CD4-positive, alpha-beta T cell treated with Interferon alpha-2 for 1 hour (primary cell): ENCODE data around the gene REPS1.
"Not testable (repeated sequence)": the region's sequence is repeated elsewhere in the genome, so short reads cannot be mapped to it uniquely, and the experiment has no call there.

Experiments
- DNase-seq, 2 donors: peaks; one replicate each; pipeline ENCODE4 v3.0.0-alpha.2; 2020 to 2022

REPS1 gene

DNA sequence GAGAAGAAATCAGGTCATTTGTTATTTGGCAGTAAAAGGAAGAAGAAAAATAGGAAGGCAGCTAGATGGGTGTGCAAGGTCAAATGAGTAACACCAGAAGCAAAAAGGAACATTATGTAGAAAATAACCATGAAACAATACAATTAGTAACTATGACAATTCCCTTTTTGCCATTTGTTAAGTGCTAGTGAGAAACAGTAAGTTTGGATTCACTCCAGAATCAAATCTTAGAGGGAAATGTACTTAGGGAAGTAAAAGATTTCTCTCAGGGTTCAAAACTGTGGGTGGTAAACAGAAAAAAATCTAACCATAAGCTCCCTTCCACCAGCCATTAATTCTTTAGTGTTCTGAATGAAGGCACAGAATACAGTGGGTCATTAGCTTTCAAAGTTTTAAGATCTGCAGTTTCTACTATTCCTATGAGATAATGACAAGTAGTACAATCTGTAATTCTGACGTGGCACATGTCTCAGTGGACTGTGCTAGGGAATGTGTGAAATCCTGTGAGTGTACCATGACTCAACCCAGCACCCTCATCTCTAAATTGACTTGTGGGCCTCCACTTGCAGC lies 17.1 kb downstream of the REPS1 start:
- DNase-seq, result peak in 1 of 2 donors; percentile 8

DNA sequence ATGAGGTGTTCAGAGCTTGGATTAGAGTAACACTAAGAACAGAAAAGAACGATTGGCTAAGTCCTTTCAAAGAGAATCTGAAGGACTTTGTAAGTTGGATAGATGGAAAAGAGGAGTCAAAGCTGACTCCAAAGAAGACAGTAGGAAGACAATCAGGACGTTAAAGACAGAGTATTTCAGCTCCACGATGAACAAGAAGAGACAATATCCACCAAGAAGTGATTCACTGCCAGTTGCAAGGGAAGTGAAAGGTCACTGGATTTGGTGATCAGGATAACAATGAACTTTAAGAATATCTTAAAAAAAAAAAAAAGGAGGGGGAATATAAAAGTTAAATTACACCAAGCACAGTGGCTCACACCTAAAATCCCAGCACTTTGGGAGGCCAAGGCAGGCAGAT lies 17.9 kb downstream of the REPS1 start:
- no peak for DNase-seq

DNA sequence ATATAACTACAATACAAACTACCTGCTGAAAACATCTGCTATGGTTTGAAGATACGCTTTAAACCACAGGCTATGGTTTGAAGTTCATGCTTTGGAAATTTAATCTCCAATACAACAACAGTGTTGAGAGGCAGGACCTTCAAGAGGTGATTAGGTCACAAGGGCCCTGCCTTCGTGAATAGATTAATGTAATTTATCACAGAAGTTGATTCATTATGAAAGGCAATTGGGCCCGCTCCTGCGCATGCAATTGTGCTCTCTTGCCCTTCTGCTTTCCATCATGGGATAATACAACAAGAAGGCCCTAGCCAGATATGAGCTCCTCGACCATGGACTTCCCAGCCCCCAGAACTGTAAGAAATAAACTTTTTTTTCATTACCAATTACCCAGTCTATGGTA lies 21.2 kb downstream of the REPS1 start:
- no peak for DNase-seq

DNA sequence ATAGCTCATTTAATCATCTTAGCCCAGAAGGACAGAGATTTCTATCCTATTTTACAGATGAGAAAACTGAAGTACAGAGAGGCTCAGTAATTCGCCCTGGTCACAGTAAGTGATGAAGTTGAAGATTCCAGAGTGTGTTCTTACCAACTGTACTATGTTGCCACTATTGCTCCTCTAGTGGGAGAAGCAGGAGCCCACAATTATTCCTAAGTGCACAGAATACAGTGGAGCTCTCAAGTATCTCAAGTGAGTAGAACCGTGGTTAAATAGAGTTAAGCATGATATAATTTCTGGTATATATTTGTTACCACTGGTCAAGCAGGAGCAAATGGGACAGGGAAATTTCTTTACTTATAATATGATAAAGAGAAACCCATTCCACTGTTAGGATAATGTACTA lies 22.1 kb downstream of the REPS1 start:
- no peak for DNase-seq

DNA sequence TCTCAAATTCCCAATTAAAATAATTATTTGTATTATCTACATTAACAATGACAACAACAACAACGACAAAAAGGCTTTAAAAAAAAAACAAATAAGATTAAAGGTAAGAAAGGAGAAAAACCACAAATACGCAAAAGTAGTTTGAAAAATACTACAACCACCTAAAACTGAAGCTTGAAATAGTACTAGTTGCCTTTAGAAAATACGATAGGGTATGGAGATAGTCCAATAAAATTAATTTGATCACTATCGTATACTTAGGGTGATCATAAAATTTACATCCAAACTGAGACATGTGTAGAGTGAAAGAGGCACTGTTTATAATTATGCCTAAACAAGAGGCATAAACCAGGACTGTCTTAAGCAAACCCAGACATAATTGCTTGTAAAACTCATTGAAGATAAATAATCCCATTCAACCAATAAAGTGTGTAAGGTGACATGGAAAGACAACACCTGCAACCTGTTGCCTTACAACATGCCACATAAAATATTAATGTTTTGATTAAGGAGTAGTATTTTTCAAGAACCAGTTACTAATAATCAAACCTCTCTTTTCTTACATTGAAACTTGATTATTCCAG lies 22.7 kb downstream of the REPS1 start:
- no peak for DNase-seq

DNA sequence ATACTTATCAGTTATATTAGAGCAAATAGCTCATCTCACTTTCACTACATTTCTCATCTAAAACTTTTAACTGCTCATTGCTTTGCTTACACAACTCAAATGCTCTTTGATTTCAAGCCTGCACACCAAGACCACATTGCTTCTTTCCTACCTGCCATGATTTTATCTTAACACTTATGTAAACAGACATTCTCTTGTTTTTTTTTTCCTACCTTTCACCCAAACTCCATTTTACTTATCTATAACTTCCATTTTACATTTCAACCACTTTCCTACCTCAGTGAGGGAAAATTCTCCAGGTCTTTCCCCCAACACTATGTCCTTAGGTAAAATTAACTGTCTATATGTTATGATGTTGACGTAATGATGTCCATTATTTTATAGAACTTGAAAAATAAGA lies 24.0 kb downstream of the REPS1 start:
- no peak for DNase-seq

DNA sequence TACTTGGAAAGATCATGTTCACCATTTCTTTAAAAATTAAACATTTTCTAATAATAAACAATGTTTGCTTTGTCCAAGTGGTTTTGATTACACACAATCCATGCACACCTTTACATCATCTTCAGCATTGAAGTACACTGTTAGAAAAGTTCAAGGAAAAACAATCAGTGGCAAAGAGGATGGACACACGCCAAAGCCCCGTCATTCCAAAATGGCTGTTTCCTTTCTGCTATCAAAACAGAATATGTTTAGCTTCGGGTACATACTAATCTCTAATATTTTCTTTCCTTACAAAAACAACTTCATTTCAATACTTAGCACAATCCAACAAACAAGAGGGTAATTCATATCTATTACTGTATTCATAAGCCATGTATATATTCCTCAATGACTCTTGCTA lies 24.5 kb downstream of the REPS1 start:
- no peak for DNase-seq

DNA sequence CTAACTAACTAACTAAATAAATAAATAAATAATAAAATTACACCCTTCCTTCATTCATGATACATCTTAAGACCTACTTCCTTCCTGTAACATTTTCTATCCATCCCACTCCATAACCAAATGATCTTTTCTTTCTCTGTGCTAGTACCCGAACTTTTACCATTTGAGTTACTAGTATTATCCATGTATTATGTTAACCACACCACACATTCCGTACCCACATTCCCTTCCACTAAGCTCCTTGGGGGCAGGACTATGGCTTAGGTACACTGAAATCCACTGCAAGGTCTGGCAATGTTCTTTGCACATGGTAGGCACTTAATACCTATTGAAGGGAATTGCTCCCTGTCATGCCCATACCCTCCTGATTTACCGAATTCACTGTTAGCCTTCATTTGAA lies 24.9 kb downstream of the REPS1 start:
- no peak for DNase-seq

DNA sequence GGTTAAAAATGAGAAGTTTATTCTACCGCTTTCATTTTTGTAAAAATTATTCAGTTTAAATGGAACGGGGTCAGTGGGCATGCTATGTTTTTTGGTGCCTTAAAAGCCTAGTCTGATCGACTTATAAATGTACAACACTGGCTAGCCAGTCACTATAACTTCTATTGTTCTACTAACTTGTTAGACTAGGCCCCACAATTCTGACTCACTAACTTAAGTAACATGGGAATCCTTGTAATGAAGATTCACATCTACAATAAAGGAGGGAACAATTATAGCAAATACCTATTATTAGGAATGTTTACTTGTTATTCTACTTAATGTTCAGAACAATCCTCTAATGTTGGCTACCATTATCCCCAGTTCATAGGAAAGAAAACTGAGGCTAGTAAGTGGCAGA lies 28.5 kb downstream of the REPS1 start:
- no peak for DNase-seq

DNA sequence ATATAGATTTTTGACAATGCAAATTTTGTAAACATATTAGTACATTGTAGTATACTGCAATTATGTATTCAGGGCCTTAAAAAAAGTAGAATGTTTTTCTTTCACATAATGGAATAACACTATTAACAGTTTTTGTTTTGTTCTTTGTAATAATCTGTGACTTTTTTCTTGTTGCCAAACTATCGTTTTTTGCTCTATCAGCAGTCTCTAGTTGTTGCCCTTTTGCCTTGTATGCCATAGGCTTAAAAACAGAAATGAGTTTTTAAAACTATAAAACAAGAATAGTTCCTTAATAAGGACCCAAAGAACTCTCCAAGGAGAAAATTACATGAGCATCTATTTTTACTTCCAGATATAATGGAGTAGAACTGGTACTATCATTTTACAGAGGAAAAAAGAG lies 29.5 kb downstream of the REPS1 start:
- DNase-seq, result no peak

DNA sequence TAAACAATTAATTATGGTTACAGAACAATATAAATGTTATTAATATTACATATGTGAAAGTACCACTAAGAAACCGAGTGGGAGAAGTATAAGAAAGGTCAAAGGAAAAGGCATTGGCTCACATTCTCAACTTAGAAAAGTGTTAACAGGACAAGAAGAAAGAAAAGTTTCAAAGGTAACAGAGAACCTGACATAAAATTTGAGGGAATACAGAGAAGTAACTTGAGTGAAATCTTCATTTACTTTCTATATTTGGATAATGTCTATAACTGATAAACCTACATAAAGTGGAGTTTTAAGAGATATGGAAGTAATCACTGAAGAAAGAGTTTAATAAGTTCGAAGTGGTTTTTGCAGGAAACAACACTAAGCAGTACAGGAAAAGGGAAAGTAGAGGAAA lies 30.1 kb downstream of the REPS1 start:
- no peak for DNase-seq

DNA sequence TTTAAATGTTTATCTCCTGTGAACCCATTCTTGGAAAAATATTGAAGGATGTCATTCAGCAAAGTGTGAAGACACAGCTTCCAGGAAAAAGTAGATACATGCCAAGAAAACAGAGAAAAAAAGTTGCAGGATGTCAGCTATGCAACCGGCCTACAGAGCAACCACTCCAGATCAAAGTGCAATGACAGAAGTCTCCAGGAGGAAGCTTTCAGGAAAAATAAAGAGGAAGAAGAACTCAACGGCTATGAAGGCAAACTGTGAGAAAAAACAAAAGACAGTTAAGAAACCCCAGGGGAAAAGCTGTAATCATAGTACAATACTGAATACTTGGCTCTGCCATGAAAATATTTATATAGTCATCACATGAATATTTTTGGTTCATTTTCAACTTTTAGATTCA lies 30.6 kb downstream of the REPS1 start:
- no peak for DNase-seq

DNA sequence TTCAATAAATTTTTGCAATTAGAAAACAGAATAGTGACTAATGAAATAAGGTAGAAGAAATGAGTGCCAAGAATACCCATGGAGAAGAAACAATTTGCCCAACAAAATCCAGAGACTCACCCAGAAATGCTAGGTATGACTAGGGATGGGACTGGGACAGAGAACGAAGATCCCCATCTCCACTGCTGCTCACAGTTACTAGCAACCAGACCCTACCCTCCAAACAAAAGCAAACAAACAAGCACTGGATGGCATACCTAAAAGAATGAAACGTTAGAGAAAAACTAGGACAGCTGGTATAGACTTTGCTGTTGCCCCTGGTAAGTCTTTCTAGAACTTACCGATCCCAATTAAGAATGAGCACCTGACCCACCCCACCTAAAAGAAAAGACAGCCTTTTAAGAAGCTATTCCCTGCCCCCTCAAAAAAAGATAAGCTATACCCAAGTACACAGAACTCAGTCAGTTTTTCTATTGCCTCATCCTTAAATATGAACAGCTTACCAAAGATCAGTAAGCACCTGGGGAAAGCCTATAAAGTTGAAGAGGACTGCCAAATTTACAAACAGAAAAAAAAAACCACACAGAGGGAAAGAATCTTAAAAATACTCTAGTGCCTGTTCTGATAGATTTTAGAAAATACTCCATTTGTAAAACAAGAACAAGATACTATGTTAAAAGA lies 31.7 kb downstream of the REPS1 start:
- no peak for DNase-seq

DNA sequence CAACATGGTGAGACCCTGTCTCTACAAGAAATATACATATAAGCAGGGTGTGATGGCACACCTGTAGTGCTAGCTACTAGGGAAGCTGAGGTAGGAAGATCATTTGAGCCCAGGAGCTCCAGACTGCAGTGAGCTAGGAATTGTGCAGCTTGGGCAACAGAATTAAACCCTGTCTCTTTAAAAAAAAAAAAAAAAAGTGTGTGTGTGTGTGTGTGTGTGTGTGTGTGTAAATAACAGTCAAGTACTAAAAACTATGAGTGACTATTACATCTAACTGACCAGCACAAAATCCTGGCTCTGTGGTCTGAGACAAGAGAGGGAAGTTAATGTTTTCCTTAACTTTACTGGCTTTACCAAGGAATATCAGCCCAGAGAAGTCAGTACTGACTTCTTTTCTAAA lies 32.8 kb downstream of the REPS1 start:
- DNase-seq, result no peak

DNA sequence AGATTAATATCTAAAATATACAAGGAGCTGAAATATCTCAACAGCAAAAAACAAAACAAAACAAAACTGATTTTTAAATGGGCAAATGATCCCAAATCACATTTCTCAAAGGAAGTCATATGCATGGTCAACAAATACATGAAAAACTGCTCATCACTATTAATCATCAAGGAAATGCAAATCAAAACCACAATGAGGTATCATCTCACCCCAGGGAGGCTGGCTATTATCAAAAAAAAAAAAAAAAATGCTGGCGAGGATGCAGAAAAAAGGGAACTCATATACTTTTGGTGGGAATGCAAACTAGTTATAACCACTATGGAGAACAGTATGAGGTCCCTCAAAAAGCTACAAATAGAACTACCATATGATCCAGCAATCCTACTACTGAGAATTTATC lies 34.6 kb downstream of the REPS1 start:
- DNase-seq, result no peak

DNA sequence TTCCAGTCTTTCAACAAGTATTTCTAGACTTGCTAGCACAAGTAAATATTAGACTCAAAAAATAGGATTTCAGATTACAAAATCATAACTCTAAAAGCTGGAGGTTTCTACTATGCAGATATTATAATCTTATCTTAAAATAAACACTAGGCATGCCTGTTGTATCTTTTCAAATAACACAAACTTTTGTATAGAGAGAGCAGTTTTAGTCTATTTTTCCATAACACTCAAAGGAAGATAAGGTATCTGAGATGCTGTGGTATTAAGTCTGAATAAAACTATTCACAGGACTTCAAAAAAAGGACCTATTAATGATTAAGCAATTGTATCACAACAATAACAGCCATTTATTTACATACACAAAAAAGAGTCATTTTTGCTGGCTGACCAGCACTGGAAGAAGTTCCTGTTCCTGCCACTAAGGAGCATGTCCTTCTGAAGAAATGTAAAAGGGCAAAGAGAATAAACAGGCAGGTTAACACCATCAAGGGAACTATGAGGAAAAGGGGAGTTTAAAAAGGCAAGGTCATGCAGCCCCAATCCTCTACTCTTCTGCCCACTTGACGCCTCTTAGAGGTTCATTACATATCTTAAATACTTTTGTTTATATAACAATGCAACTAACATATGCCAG lies 39.4 kb downstream of the REPS1 start:
- no peak for DNase-seq

DNA sequence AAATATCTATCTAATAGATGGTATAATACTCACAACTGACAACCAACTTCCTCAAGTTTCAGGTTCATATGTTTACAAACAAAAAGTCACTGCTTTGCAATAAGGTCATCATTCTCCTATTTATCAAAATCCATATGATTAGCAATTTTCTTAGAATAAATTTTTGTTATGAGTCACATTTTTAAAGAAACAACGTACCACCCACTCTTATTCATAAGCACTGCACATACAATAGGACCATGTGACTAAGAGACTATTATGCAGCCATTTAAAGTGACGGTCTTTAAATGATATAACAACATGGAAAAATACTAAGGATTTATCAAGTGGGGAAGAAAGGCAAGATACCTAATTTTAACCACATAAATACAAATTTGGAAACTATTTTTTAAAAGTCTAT lies 40.0 kb downstream of the REPS1 start:
- no peak for DNase-seq

DNA sequence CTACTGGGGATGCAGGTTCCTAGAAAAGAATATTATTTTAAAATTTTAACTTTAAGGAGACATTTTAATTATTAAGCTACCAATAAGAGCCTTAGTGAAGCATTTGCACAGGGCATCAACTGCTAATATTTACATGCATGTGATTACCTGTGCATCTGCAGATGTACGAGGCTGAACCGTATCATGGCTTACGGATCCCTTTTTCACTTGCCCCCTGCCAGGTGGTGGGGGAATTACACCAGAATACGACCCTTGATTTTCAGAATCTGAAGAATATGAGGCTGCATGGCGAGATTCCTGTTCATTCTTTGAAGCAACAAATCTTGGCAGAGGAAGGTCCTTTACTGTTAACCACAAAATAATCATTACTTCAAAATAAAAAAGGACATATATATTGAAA lies 42.7 kb downstream of the REPS1 start:
- no peak for DNase-seq

DNA sequence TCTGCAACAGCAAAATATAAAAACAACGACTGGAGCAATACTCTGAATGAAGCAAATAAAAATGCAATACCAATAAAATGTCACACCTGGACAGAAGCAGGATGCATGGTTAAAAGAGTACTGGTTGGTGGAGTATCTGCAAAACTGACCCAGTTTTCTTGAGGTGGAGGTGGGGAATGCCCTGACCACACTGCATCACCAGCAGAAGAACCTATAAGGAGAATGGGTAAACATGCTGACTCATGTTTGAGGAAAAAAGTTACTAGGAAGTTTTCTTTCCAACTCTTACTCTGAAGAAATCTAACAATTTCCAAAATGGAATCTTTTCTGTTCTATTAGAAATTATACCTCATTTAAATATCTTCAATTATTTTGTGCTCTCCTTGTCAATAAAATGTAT lies 43.6 kb downstream of the REPS1 start:
- peak in 1 of 2 donors; percentile 41 for DNase-seq

DNA sequence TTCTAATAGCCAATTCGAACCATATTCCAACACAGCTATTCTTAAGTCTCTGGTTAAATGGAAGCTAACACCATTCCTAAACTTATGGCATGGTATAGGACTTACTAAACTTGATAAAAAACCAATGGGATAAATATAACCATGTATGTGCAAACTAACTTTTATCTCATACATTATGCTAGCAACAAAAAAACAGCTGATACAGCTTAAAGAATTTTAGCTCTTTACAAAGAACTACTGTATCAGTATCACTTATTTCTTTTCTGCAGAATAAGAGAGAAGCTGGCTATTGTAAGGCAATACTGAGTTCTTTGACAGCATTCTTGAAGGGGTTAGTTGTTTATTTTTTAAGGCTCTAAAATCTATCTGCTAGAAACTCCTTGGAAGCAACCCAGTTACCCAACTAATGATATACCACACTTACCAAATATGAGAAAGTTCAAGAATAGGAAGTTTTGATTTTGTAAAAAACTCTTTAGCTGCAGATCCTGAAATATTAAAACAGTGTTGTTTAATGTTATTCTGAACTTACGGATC lies 44.9 kb downstream of the REPS1 start:
- no peak for DNase-seq

DNA sequence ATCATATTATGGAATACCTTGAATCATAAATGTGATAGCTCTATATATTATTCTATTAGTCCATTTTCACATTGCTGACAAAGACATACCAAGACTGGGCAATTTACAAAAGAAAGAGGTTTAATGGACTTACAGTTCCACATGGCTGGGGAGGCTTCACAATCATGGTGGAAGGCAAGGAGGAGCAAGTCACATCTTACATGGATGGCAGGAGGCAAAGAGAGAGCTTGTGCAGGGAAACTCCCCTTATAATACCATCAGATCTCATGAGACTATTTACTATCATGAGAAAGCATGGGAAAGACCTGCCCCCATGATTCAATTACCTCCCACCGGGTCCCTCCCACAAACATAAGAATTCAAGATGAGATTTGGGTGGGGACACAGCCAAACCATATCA lies 51.2 kb downstream of the REPS1 start:
- DNase-seq, result not testable (repeated sequence)

DNA sequence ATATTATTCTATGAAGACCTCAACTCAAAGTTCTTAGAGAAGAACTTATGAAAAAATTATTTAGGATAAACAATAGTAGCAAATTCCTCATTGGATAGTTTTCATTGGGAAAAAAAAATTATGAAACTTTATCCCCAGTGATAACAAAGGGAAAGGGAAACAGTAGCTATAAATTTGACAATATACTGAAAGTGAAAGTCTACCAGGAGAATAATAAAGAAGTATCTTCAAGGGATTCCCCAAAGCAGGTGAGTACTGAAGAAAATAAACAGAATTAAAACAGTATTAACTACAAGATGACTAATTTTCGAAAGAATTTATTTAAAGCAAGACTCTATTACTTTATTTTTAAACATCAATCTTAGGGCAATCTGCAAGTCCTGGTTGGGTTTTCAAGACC lies 56.4 kb downstream of the REPS1 start:
- no peak for DNase-seq

DNA sequence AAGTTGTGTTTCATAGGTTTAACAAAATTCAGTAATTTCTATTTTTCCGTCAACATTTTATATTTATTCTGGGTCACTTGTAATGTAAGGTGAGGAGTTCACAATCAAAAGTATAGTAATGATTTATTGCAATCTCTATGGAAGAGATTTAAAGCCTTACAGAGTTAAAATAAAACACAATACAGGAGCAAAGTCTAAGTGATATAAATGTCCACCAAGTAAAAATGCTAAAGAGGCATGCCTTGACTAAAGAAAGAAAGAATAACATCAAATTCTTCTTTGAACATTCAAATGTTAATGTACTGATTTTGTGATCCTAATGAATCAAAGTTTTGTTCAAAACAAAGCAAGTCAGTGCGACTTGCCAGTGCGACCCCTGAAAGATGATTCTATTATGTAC lies 61.5 kb downstream of the REPS1 start:
- no peak for DNase-seq

DNA sequence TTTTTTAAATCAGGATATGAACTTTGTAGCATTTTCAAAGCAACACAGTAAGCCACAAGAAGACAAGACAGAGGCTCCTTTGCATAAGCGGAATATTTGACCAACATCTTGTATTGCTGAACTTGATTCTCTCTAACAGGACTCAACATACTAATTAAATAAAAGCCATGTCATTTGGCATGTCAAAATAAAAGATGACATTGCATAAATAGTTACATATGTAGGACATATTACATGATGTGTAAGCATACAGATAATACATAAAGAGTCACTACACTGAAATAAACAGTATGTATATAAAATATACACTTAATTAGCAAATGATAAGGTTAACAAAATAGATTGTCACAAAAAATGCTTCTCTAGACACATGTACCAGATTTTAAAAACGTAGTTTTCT lies 62.2 kb downstream of the REPS1 start:
- DNase-seq, result no peak
